ENCODE results near the gene PA2G4. TPM values are rescaled to one million over a fixed set of nuclear protein-coding genes. Genes with fewer than 3 reads are reported as not detected.

The PA2G4 gene
- total and polyA plus RNA-seq, 10 of the 15 experiments (the other 5 are each of a cell fraction or from before 2014, with no cell fraction given): 148 to 514 (median 406) TPM

GRCh38 chr12:56157201-56158028 lies 53.1 kb downstream of the PA2G4 start (continued):
- TF ChIP-seq FOXK2 (IDR thresholded peaks at IDR 0.05): no peak
- TF ChIP-seq CHD1 (IDR thresholded peaks at IDR 0.05; ENCODE audit: low read depth, low read length): no peak
- no peak for TF ChIP-seq TCF3 (IDR thresholded peaks at IDR 0.05; ENCODE audit: borderline replicate concordance, insufficient read depth, low read depth, low read length)
- TF ChIP-seq SIN3A (IDR thresholded peaks at IDR 0.05; ENCODE audit: low read depth, low read length): 0 out of 2 replicates have a peak, but pooled peaks have one; percentile 21
- no peak for TF ChIP-seq FOXM1 (IDR thresholded peaks at IDR 0.05; ENCODE audit: low read depth, low read length)
- TF ChIP-seq DPF2 (IDR thresholded peaks at IDR 0.05): no peak
- no peak for TF ChIP-seq CBX3 (IDR thresholded peaks at IDR 0.05; ENCODE audit: borderline replicate concordance, low read depth)
- TF ChIP-seq NRF1 (conservative IDR thresholded peaks at IDR 0.05; ENCODE audit: low read depth, low read length): no peak
- no peak for TF ChIP-seq SMAD1 (IDR thresholded peaks at IDR 0.05; ENCODE audit: low read depth, partially characterized antibody)
- TF ChIP-seq BRCA1 (IDR thresholded peaks at IDR 0.05; ENCODE audit: low read depth, low read length): no peak
- TF ChIP-seq NFYA (IDR thresholded peaks at IDR 0.05; ENCODE audit: borderline replicate concordance, low read depth, low read length): no peak
- TF ChIP-seq ZBTB4 (CRISPR knock-in tag; IDR thresholded peaks at IDR 0.05): no peak
- TF ChIP-seq E2F4 (IDR thresholded peaks at IDR 0.05; ENCODE audit: low read depth, low read length): 0 out of 2 replicates have a peak, but pooled peaks have one; percentile 69
- TF ChIP-seq CHD2 (IDR thresholded peaks at IDR 0.05; ENCODE audit: borderline replicate concordance, low read depth, low read length): no peak; the same call in 1 of the 2 replicates
- TF ChIP-seq KDM1A (IDR thresholded peaks at IDR 0.05; ENCODE audit: borderline replicate concordance): no peak
- no peak for TF ChIP-seq NR2C2 (IDR thresholded peaks at IDR 0.05; ENCODE audit: borderline replicate concordance, control insufficient read depth, insufficient read length, low read depth)
- peak; percentile 29; the same call in 1 of the 2 replicates for TF ChIP-seq SMARCA5 (IDR thresholded peaks at IDR 0.05)
- no peak for TF ChIP-seq MTA3 (IDR thresholded peaks at IDR 0.05; ENCODE audit: borderline replicate concordance, low read length)
- TF ChIP-seq JUNB (IDR thresholded peaks at IDR 0.05): no peak
- TF ChIP-seq POU2F2 (IDR thresholded peaks at IDR 0.05; ENCODE audit: borderline replicate concordance, low read depth, low read length): no peak
- TF ChIP-seq IRF5 (IDR thresholded peaks at IDR 0.05; ENCODE audit: borderline replicate concordance): no peak
- TF ChIP-seq MYB (IDR thresholded peaks at IDR 0.05; ENCODE audit: borderline replicate concordance, low read depth, low read length): no peak
- no peak for TF ChIP-seq IRF3 (IDR thresholded peaks at IDR 0.05)
- no peak for TF ChIP-seq STAT1 (conservative IDR thresholded peaks at IDR 0.05)
- TF ChIP-seq SUPT20H (IDR thresholded peaks at IDR 0.05; ENCODE audit: borderline replicate concordance, control insufficient read depth, low read depth, low read length): no peak
